HG02678 (cell line): ENCODE data around the gene YPEL2.

ENCODE experiments used
- ATAC-seq: cut with Tn5 transposase; IDR thresholded peaks from one replicate; pipeline ENCODE4 v1.9.1; 2021; ENCODE audit warnings: mild to moderate bottlenecking, moderate library complexity; ENCODE audit not compliant: unreplicated experiment

Gene YPEL2

GRCh38 chr17:59330053-59330942 is 1.2 kb upstream of the YPEL2 start:
- no peak for ATAC-seq

DNA sequence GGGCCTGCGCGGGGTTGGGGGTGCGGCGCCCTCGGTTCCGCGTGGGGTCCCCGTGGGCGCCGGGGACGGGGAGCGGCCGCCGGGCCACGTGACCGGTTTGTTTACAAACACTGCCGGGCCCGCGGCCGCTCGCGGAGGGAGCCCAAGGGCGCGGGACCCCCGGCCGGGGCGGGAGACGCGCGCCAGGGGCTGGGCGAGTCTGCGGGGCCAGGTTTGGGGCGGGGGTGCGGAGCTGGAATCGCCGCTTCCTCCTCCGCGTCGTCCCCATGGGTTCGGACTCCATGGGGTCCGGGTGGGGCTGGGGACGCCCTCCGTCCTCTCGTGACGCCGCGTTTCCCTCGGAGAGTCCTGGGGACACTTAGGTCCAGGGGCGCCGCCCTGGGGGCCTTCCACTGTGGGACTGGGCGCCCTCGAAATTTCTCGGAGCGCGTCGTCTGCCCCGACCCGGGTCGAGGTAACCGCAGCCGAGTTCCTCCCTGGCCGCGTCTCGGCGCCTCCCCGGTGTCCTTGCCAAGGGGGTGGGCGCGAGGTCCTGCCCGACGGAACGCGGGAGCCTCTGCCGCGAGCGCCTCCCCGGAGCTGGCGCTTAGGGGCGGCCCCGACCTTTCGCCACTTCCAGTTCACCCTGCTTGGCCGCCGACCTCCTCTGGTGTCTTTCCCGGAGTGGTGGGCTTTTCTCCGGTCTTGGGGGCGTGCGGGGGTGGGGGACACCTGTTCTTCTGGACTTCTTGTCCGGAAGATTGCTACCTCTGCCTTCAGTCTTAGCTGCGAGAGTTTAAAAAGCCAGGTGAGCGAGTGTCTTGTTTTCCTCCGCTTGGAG is 684 bp downstream of the YPEL2 start:
- peak; percentile 21 for ATAC-seq

DNA sequence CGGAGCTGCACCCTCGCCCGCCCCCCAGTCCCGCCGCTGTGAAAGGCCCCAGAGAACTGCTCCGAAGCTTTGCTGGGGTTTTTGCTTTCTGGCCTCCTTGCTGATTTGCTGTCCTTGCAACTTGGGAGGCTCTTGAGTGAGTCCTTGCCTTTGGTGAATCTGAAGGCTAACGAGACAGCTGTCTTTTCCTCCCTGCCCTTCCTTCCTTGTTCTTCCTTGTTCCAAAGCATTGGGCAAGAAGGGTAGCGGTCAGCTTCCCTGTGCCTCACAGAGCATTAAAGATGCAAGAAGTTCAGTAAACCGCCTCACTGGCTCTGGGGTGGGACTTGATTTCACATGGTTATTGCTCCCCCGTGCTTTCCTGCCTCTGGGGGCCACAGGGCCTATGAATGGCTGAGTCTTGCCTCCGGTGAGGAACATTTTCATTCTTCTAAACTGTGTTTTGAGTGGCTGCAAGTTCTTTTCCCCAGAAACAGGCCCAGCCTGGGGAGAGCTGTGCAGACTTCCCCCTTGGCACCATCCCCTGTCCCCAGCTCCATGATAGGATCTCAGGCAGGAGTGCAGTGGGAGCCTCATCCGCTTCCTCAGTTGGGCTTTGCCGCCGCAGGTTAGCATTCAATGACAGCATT is 1.4 kb downstream of the YPEL2 start:
- ATAC-seq: no peak

GRCh38 chr17:59333836-59334235 is 2.4 kb downstream of the YPEL2 start:
- no peak for ATAC-seq

DNA sequence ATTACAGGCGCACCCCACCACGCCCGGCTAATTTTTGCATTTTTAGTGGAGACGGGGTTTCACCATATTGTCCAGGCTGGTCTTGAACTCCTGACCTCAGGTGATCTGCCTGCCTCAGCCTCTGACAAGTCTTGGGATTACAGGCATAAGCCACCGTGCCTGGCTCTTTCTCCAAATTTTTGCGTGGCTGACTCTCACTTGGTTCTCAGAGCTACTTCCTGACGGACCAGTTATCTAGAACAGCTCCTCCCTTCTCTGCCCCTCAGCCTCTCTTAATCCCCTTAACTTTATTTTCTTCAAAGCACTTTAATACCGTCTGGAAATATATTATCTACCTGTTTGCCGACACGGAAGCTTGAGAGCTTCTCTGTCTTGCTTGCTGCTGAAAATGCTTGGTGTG is 4.2 kb downstream of the YPEL2 start:
- no peak for ATAC-seq

GRCh38 chr17:59337741-59338299 is 6.4 kb downstream of the YPEL2 start:
- no peak for ATAC-seq

GRCh38 chr17:59338498-59338897 is 7.0 kb downstream of the YPEL2 start:
- ATAC-seq: no peak

GRCh38 chr17:59341922-59342321 is 10.5 kb downstream of the YPEL2 start:
- no peak for ATAC-seq

DNA sequence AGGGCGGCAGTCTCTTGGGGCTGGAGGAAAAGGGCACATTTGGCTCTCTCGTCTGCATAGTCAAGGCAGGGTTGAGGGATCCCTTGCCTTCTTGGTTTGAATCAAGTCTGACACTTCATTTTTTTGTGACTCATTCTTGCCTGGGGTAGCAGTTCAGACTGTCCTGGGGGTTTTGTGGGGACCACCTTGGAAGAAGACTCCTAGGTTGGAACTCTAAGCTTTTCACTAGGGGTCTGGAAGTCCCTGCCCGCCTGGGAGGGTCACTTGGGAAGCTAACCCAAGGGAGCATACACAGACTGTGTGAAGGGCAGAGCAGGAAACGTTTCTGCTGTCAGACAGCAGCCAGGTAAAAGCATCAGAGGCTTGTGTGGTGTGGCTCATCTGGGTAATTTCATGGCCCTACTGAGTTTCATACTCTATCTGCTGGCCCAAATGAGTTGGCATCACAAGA is 11.3 kb downstream of the YPEL2 start:
- no peak for ATAC-seq

- ATAC-seq: no peak
These were observed 14.0 kb downstream of the YPEL2 start for GRCh38 chr17:59345476-59345875.

GRCh38 chr17:59346341-59346740 is 14.9 kb downstream of the YPEL2 start:
- no peak for ATAC-seq

DNA sequence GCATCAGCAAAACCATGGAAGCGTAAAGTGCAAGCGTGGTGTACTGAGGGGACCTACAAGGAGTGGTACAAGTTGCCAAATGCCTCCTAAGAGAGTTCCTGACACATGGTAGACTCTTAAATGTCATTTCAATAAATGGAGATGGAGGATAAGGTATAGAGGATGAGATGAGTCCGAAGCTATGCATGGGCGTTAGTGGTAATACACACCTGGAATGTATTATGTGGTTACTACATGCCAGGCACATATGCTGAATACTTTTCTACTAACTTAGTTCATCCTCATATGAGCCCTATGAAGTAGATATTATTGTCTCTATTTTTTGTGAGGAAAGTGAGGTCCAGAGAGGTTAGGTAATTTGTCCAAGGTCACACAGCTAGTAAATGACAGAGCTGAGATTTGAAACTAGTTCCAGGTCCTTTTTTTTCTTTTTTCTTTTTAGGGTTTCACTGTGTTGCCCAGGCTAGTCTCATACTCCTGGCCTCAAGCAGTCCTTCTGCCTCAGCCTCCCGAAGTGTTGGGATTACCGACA is 15.5 kb downstream of the YPEL2 start:
- no peak for ATAC-seq

GRCh38 chr17:59347975-59348391 is 16.5 kb downstream of the YPEL2 start:
- ATAC-seq: no peak

GRCh38 chr17:59349178-59349577 is 17.7 kb downstream of the YPEL2 start:
- ATAC-seq: no peak

DNA sequence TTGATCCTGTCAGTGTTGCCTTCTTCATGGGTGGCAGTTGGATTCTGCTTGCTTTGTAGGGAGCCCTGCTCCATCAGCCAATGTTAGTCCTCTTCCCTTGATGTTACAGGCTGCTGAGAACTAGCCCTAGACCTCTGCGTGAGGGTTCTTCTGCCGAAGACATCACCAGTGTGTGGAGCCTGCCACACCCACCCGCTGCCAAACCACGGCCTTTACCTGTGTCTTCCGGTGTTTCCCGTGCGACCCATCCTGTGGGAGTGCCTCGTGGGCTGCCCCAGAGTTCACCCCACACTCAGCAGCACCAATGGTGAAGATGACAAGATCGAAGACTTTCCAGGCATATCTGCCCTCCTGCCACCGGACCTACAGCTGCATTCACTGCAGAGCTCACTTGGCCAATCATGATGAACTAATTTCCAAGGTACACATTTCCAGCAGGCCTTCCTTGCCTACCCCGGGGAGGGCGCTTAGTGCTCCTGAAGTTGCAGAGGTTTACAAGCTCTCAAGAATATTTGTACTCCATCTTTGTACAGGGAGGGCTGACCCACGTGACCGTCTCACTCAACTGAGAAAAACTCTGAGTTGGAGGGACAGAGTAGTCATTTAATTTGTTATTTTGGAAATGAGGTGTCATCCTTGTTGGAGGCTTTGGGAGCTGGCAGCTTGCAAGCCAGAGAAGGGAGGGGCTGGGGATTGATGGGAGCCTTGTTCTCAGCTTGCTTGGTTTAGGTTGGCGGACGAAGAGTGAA is 21.8 kb downstream of the YPEL2 start:
- no peak for ATAC-seq

DNA sequence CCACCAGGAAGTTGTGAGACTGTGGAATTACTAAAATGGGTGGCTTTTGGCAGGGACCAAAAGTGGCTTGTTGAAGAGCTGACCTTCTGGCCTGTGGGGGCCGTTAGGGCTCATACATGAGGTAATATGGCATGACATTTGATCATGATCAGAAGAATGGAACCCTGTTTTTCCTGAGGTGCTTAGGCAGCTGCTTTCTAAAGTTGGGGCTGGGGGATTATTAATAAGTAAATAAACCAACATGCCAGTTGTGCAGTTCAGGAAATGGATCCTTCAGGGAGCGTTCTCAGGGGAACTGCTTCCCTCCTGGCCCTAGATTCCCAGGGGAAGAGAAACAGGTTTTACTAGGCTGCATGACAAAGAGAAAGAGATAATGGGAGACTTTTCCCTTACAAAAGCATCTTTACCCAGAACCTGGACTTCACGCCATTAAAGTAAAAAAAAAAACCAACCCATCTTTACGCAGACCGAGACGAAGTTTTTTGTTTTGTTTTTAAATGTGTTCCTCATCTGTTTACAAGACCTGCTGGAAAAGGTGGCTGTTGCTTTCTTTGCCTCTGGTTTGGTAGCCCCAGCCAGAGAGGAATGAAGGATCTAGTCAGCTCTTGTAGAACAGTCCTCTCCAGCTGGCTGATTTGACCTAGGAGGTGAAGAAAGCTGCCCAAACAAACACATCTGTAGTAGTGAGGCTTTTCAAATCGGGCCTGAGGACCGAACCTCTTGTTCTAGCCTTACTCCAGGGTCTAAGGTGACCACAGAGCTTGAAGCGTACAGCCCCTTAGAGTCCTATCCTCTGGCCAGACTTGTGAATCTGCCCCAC is 22.7 kb downstream of the YPEL2 start:
- no peak for ATAC-seq

DNA sequence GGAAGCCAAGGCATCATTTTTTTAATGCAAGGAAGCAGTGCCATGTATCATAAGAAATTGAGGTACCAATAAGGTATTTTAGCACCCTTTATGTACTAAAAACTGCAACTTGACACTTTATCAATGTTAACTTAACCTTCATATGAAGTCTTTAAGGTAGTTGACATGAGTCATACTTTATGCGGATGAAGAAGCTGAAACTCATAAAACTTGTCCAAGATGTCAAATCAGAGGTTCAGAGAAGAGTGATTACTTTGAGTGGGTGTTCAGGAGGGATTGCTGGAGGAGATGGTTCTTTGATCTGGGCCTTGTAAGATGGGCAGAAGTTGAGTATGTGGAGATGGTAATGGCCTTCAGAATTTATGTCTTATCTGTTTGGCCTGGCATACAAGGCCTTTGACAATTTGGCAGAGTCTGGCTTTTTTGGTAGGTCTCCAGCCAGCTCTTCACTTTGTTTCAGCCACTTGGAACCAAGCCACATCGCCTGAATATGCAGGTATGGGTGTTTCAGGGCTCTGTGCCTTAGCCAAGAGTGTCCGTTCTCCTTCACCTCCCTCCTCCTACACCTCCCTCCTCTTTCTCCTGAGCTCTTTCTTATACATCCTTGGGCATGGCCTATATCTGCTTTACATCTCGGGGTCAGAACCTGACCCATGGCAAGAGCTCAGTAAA is 23.7 kb downstream of the YPEL2 start:
- no peak for ATAC-seq

GRCh38 chr17:59355702-59356325 is 24.4 kb downstream of the YPEL2 start:
- ATAC-seq: no peak
